OCI-LY1 (cell line): Measurements from ENCODE around the gene KCTD19.

Source experiments
- H2AFZ ChIP-seq: fragments of 200-600 bp; sonication (generic), shearing (Covaris generic); 2 replicates; pipeline ENCODE4 v1.6.0; 2014; ENCODE audit warnings: antibody characterized with exemption, mild to moderate bottlenecking, low read length
- H3F3A ChIP-seq: fragments of 200-600 bp; sonication (generic), shearing (Covaris generic); 2 replicates; pipeline ENCODE4 v1.6.0; 2014; ENCODE audit warnings: mild to moderate bottlenecking, antibody characterized with exemption, low read length, moderate library complexity; ENCODE audit not compliant: insufficient read depth
- H3K27ac ChIP-seq: fragments of 200-600 bp; sonication (generic); 2 replicates; pipeline ENCODE4 v1.5.1; 2014; ENCODE audit warnings: low read length, mixed run types, mild to moderate bottlenecking, low read depth; ENCODE audit not compliant: poor library complexity, severe bottlenecking
- H3K27me3 ChIP-seq: fragments of 200-600 bp; sonication (generic); 2 replicates; pipeline ENCODE4 v1.6.0; 2014; ENCODE audit warnings: antibody characterized with exemption, mild to moderate bottlenecking, low read length, moderate library complexity; ENCODE audit not compliant: insufficient read depth
- H3K36me3 ChIP-seq: fragments of 200-600 bp; sonication (generic); 2 replicates; pipeline ENCODE4 v1.6.1; 2014; ENCODE audit warnings: mild to moderate bottlenecking, antibody characterized with exemption, low read length, moderate library complexity, mixed read lengths; ENCODE audit not compliant: insufficient read depth
- H3K4me1 ChIP-seq: fragments of 200-600 bp; sonication (generic); 2 replicates; pipeline ENCODE4 v1.5.1; 2014; ENCODE audit warnings: mild to moderate bottlenecking, low read length, moderate library complexity; ENCODE audit not compliant: insufficient read depth, severe bottlenecking
- H3K4me2 ChIP-seq: fragments of 200-600 bp; sonication (generic), shearing (Covaris generic); 2 replicates; pipeline ENCODE4 v1.6.1; 2014; ENCODE audit warnings: low read length
- H3K4me3 ChIP-seq: fragments of 200-600 bp; sonication (generic); 2 replicates; pipeline ENCODE4 v1.5.1; 2014; ENCODE audit warnings: low read length, low read depth, mild to moderate bottlenecking, mixed read lengths; ENCODE audit not compliant: poor library complexity, severe bottlenecking
- H3K79me2 ChIP-seq: fragments of 200-600 bp; shearing (Covaris generic); 2 replicates; pipeline ENCODE4 v1.6.1; 2016; ENCODE audit warnings: mixed run types, low read length, mixed read lengths; ENCODE audit not compliant: insufficient read depth
- H3K9ac ChIP-seq: fragments of 200-600 bp; sonication (generic), shearing (Covaris generic); 2 replicates; pipeline ENCODE4 v1.6.1; 2014; ENCODE audit warnings: mild to moderate bottlenecking, low read length, mixed read lengths
- H3K9me2 ChIP-seq: fragments of 200-600 bp; sonication (generic), shearing (Covaris generic); 2 replicates; pipeline ENCODE4 v1.6.1; 2014; ENCODE audit warnings: low read depth, mild to moderate bottlenecking, low read length, mixed read lengths
- H3K9me3 ChIP-seq: fragments of 200-600 bp; shearing (Covaris generic); 2 replicates; pipeline ENCODE4 v1.6.1; 2014; ENCODE audit warnings: low read length, mixed read lengths
- H4K20me1 ChIP-seq: fragments of 200-600 bp; sonication (generic), shearing (Covaris generic); 2 replicates; pipeline ENCODE4 v1.6.0; 2016; ENCODE audit warnings: mild to moderate bottlenecking, low read length; ENCODE audit not compliant: insufficient read depth
- EZH2 ChIP-seq: fragments of 200-600 bp; sonication (generic), shearing (Covaris generic); IDR thresholded peaks from 2 replicates; pipeline ENCODE4 v1.8.0; 2017; ENCODE audit warnings: borderline replicate concordance, mixed run types, mild to moderate bottlenecking, antibody characterized with exemption, low read length, moderate library complexity, mixed read lengths
- TF ChIP-seq, protein P1 (sequence below): fragments of 200-600 bp; sonication (generic), shearing (Covaris generic); IDR thresholded peaks from 2 replicates; pipeline ENCODE4 v1.5.1; 2017; ENCODE audit warnings: mild to moderate bottlenecking, antibody characterized with exemption, low read length, moderate library complexity, mixed read lengths

The KCTD19 gene

GRCh38 chr16:67336648-67337047, 10.1 kb upstream of the KCTD19 start:
- Histone ChIP-seq H2AFZ (no peak overlapping the region), H3K4me3 (no peak overlapping the region), H3K4me1 (no peaks in the 10 kb centered on the region), H3K9ac (no peak overlapping the region), H3F3A (no peaks in the 10 kb centered on the region), H3K27me3 (no peaks in the 10 kb centered on the region), H3K79me2 (no peaks in the 10 kb centered on the region), H3K9me2 (no peaks in the 10 kb centered on the region), H3K36me3 (no peaks in the 10 kb centered on the region), H3K27ac (no peak overlapping the region), H3K4me2 (no peak overlapping the region), H3K9me3 (no peaks in the 10 kb centered on the region), H4K20me1 (no peaks in the 10 kb centered on the region)
- no peak for TF ChIP-seq EZH2

DNA sequence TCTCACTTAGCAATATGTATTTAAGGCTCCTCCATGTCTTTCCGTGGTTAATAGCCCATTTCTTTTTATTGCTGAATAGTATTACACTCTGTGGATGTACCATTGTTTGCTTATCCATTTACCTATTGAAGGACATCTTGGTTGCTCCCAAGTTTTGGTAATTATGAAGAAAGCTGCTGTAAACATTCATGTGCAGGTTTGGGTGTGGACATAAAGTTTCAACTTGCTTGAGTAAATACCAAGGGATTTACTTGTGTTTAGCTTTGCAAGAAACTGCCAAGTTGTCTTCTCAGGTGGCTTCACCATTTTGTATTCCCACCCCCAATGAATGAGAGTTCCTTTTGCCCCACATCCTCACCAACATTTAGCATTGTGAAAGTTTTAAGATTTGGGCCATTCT, 9.6 kb upstream of the KCTD19 start:
- H3K36me3 ChIP-seq: no peaks in the 10 kb centered on the region
- H3F3A ChIP-seq: no peaks in the 10 kb centered on the region
- no peaks in the 10 kb centered on the region for H3K79me2 ChIP-seq
- H4K20me1 ChIP-seq: no peaks in the 10 kb centered on the region
- no peaks in the 10 kb centered on the region for H3K4me1 ChIP-seq
- no peak overlapping the region for H3K4me2 ChIP-seq
- H3K27ac ChIP-seq: no peak overlapping the region
- H3K9me2 ChIP-seq: no peaks in the 10 kb centered on the region
- TF ChIP-seq, protein P1, sequence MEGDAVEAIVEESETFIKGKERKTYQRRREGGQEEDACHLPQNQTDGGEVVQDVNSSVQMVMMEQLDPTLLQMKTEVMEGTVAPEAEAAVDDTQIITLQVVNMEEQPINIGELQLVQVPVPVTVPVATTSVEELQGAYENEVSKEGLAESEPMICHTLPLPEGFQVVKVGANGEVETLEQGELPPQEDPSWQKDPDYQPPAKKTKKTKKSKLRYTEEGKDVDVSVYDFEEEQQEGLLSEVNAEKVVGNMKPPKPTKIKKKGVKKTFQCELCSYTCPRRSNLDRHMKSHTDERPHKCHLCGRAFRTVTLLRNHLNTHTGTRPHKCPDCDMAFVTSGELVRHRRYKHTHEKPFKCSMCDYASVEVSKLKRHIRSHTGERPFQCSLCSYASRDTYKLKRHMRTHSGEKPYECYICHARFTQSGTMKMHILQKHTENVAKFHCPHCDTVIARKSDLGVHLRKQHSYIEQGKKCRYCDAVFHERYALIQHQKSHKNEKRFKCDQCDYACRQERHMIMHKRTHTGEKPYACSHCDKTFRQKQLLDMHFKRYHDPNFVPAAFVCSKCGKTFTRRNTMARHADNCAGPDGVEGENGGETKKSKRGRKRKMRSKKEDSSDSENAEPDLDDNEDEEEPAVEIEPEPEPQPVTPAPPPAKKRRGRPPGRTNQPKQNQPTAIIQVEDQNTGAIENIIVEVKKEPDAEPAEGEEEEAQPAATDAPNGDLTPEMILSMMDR: no peak
- no peak for TF ChIP-seq EZH2
- H2AFZ ChIP-seq: no peak overlapping the region
- H3K4me3 ChIP-seq: no peak overlapping the region
- H3K27me3 ChIP-seq: no peaks in the 10 kb centered on the region
- H3K9me3 ChIP-seq: no peaks in the 10 kb centered on the region
- H3K9ac ChIP-seq: no peak overlapping the region

- Histone ChIP-seq H3K9ac (no peak overlapping the region), H4K20me1 (no peaks in the 10 kb centered on the region), H3K27me3 (no peaks in the 10 kb centered on the region), H3K4me2 (no peak overlapping the region), H3K4me3 (no peak overlapping the region), H3K9me3 (no peaks in the 10 kb centered on the region), H3K9me2 (no peaks in the 10 kb centered on the region), H2AFZ (no peak overlapping the region), H3K27ac (no peak overlapping the region), H3F3A (no peaks in the 10 kb centered on the region), H3K4me1 (no peaks in the 10 kb centered on the region), H3K36me3 (no peaks in the 10 kb centered on the region), H3K79me2 (no peaks in the 10 kb centered on the region)
- TF ChIP-seq, protein P1: no peak
- TF ChIP-seq EZH2: no peak
Observed at GRCh38 chr16:67333315-67333714, 6.8 kb upstream of the KCTD19 start.

GRCh38 chr16:67329901-67330300, 3.4 kb upstream of the KCTD19 start:
- no peak overlapping the region for H3K27ac ChIP-seq

More at GRCh38 chr16:67329901-67330300, 3.4 kb upstream of the KCTD19 start:
- no peak overlapping the region for H3K4me3 ChIP-seq
- H3K9ac ChIP-seq: no peak overlapping the region
- H3F3A ChIP-seq: no peaks in the 10 kb centered on the region
- H3K4me1 ChIP-seq: peaks cover 10% of the 10 kb centered on the region
- no peaks in the 10 kb centered on the region for H3K27me3 ChIP-seq
- H3K36me3 ChIP-seq: no peaks in the 10 kb centered on the region
- H3K79me2 ChIP-seq: no peaks in the 10 kb centered on the region
- H2AFZ ChIP-seq: no peak overlapping the region
- no peak for TF ChIP-seq EZH2
- TF ChIP-seq, protein P1: no peak
- H3K9me3 ChIP-seq: no peaks in the 10 kb centered on the region
- H4K20me1 ChIP-seq: no peaks in the 10 kb centered on the region
- H3K4me2 ChIP-seq: no peak overlapping the region
- no peaks in the 10 kb centered on the region for H3K9me2 ChIP-seq
